ENCODE results near the gene FADS1.

DNA sequence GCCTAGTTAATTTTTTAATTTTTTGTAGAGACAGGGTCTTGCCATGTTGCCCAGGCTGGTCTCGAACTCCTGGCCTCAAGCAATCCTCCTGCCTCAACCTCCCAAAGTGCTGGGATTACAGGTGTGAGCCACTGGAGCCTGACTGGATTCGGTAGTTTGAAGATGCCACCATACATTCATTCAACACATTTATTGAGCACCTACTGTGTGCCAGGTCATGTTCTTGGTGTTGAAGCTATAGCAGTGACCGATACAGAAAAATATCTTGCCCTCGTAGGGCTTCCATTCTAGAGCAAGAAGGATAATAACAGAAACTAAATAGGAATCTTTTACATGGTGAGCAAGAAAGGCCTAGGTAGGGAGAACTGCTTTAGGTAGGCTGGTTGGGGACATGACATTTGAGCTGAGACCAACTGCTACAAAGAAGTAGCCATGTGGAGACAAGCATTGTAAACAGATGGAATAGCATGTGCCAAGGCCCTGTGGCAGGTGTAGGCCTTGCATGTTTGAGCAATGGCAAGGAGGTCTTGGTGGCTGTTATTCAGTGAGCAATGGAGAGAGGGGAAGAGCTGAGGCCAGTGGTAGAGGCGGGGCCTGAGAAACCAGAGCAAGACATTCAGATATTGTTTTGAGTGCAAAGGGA, 66.1 kb downstream of the FADS1 start:
- TF ChIP-seq, protein P1, sequence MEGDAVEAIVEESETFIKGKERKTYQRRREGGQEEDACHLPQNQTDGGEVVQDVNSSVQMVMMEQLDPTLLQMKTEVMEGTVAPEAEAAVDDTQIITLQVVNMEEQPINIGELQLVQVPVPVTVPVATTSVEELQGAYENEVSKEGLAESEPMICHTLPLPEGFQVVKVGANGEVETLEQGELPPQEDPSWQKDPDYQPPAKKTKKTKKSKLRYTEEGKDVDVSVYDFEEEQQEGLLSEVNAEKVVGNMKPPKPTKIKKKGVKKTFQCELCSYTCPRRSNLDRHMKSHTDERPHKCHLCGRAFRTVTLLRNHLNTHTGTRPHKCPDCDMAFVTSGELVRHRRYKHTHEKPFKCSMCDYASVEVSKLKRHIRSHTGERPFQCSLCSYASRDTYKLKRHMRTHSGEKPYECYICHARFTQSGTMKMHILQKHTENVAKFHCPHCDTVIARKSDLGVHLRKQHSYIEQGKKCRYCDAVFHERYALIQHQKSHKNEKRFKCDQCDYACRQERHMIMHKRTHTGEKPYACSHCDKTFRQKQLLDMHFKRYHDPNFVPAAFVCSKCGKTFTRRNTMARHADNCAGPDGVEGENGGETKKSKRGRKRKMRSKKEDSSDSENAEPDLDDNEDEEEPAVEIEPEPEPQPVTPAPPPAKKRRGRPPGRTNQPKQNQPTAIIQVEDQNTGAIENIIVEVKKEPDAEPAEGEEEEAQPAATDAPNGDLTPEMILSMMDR (conservative IDR thresholded peaks at IDR 0.05 in 1 of 2, IDR thresholded peaks at IDR 0.05 in 1 of 2; ENCODE audit: low read depth in 1 of 2, low read length in 2 of 2), result no peak
- no peak for TF ChIP-seq EZH2 (IDR thresholded peaks at IDR 0.05; ENCODE audit: low read length, missing control alignments)
